Measurements from ENCODE around the gene NDOR1.
A peak's percentile ranks its signal among the peaks of the same experiment; 100 is the strongest.
"Not testable (repeated sequence)": the region's sequence is repeated elsewhere in the genome, so short reads cannot be mapped to it uniquely, and the experiment has no call there.

The NDOR1 gene

DNA sequence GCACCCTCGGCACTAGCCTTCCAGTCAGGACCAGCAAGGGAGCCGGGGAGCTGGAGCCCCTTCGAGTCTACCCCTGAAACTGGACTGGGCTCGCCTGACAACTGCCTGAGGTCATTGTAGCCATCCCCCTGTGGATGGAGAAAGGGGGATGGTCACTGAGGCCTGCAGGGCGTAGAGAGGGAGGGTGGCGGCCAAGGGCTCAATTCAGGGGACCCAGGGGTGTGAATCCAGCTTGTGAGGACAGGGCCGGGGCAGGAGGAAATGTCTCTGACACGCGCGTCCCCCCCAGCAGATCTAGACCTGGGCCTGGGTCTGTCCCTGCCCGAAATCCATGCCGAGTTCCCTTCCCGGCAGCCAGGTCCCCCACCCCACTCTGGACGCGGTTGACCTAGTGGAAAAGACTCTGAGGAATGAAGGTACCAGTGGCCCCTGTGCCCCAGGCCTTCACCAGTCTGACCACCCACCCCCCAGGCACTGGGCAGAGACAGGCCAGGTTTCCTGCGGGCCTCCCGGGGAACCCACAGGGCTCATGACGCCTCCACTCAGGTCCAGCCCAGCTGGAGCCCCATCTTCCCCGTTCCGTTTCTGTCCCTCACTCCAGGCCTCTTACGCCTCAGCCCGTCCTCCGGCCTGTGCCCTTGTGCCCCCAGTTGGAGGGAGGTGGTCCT is 26.0 kb downstream of the NDOR1 start:
- no peak for DNase-seq (ENCODE audit: low read depth in 2 of 2)

DNA sequence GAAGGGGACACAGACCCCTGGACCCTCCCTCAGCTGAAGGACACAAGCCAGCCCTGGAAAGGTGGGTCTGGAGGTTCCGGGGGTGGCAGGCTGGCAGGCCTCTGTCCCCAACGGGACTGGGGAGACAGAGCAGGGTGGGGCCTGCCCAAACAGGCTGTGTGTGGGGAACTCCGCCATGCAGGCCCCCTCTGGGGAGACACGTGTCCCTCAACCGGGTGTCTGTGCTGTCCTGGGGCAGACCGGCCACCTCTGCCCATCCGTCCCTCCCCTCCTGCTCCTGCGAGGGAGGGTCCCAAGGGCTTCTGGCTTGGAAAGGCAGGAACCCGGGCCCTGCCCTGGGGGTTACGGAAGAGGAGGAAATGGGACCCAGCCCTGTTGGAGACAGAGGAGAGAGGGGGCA is 26.6 kb downstream of the NDOR1 start:
- no peak for DNase-seq (ENCODE audit: low read depth in 2 of 2)

DNA sequence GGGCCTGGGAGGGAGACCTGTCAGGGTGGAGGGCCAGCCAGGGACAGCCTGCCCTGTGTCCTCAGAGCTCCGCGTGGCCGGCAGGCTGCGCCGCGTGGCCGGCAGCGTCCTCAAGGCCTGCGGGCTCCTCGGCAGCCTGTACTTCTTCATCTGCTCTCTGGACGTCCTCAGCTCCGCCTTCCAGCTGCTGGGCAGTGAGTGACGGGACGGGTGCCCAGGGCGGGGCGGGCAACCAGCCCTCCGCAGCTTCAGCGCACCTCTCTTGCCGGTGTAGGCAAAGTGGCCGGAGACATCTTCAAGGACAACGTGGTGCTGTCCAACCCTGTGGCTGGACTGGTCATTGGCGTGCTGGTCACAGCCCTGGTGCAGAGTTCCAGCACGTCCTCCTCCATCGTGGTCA is 27.0 kb downstream of the NDOR1 start:
- DNase-seq (ENCODE audit: low read depth in 2 of 2) = no peak

DNA sequence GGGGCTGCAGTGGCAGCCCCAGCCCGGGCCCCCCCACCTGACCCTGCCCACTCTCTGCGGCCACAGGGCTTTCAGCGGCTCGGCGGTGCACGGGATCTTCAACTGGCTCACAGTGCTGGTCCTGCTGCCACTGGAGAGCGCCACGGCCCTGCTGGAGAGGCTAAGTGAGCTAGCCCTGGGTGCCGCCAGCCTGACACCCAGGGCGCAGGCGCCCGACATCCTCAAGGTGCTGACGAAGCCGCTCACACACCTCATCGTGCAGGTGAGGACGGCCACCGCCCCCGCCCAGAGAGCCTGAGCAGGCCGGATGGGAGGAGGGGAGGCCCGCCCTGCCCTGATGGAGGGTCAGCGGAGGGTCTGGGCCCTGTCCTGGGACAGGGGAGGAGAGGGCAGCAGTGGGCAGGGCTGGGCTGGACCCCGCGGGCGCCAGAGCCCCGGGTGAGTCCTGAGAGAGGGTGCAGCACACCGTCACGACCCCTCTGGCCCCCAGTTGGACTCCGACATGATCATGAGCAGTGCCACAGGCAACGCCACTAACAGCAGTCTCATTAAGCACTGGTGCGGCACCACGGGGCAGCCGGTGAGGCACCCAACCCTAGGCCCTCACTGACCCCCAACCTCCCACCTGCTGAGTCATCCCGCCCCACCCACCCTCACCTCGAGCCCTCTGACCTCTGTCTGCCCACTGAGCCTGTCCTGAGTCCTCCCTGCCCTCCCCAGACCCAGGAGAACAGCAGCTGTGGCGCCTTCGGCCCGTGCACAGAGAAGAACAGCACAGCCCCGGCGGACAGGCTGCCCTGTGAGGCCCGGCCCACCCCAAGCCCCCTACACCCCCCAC is 27.9 kb downstream of the NDOR1 start:
- no peak for DNase-seq (ENCODE audit: low read depth in 2 of 2)

DNA sequence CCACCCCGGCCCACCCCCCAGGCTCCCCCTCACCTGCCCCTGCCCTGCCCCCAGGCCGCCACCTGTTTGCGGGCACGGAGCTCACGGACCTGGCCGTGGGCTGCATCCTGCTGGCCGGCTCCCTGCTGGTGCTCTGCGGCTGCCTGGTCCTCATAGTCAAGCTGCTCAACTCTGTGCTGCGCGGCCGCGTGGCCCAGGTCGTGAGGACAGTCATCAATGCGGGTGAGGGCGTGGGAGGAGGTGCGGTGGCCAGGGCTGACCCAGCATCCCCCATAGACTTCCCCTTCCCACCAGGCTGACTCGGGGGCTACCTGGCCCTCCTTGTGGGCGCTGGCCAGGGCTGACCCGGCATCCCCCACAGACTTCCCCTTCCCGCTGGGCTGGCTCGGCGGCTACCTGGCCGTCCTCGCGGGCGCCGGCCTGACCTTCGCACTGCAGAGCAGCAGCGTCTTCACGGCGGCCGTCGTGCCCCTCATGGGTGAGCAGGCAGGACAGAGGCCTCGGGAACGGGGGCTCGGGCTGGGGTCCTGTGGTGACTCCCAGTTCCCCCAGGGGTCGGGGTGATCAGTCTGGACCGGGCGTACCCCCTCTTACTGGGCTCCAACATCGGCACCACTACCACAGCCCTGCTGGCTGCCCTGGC is 28.7 kb downstream of the NDOR1 start:
- no peak for DNase-seq (ENCODE audit: low read depth in 2 of 2)

DNA sequence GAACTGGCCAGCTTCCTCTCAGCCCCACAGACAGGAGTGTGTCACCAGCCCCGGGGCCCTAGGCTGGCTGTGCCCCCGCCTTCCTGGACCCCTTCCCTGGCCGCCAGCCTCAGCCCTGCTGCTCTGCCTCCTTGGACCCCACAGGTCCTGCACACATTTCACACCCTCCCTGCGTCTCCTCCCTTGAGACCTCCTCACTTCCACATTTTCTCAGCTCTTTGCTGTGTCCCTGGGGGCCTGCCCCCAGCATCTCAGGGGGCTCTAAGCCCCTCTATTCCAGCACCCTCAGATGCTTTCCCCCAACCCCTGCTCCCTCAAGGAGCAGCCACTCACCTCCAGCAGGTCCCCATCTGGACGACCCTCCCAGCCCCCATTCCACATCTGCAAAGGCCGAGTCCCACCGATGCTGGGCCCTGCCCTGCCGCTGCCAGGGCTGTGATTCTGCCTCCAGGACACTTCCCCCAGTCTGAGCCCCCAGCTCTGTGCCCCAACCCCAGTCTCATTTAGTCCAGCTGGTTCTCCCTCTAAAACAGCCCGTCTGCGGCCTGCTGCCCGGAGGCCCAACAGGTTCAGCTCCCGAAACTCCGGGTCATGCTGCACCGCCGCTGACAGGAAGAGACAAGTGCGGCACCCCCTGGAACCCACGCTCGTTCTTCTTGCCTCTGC is 29.4 kb downstream of the NDOR1 start:
- no peak for DNase-seq (ENCODE audit: low read depth in 2 of 2)

DNA sequence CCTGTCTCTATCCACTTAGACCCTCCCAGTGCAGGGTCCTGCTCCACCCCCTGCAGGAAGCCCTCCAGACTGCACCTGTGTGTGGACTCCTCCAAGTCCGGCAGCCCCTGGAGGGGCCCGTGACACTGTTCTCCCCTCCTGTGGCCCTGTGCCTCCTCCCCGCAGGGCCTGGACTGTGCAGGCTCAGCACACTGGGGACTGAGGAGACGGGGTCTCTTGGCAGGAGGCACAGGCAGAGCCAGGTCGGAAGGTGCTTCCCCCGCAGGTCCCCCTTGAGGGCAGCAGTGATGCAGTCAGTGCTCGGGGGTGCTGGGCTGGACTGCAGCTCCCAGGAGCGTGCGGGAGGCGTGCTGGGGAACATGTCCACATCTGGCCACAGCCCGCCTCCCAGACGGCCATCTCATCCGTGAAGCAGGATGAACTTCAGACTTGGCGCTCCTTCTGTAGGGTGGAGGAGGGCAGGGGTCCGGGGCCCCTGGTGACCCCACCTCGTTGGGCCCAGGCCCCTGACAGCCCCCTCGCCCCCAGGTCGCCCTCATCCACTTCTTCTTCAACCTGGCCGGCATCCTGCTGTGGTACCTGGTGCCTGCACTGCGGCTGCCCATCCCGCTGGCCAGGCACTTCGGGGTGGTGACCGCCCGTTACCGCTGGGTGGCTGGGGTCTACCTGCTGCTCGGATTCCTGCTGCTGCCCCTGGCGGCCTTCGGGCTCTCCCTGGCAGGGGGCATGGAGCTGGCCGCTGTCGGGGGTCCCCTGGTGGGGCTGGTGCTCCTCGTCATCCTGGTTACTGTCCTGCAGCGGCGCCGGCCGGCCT is 30.1 kb downstream of the NDOR1 start:
- no peak for DNase-seq (ENCODE audit: low read depth in 2 of 2)

DNA sequence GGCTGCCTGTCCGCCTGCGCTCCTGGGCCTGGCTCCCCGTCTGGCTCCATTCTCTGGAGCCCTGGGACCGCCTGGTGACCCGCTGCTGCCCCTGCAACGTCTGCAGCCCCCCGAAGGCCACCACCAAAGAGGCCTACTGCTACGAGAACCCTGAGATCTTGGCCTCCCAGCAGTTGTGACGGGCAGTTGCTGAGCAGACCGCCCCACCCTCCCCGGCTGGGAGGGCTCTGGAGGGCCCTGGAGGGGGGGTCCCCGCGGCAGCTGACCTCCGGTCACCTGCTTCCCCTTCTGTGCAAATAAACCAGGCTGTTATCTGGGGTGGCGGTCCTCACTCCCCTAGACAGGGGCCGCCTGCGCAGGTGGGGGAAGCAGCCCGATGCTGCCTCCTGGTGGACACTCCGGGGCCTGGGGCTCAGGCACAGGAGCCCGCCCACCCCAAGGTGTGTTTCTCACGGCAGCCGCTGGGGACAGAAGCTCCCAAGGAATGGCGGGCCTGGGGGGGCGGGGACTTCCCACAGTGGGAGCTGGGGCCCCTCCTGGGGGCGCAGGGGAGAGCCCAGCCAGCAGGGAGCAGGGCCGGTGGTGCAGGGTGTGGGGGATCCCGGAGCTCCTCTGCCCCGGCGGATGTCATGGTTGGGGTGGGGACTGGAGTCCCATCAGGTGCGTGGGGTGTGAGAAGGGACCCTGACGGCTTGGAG is 30.9 kb downstream of the NDOR1 start:
- peak; percentile 79 to 91 for DNase-seq (ENCODE audit: low read depth in 2 of 2)

DNA sequence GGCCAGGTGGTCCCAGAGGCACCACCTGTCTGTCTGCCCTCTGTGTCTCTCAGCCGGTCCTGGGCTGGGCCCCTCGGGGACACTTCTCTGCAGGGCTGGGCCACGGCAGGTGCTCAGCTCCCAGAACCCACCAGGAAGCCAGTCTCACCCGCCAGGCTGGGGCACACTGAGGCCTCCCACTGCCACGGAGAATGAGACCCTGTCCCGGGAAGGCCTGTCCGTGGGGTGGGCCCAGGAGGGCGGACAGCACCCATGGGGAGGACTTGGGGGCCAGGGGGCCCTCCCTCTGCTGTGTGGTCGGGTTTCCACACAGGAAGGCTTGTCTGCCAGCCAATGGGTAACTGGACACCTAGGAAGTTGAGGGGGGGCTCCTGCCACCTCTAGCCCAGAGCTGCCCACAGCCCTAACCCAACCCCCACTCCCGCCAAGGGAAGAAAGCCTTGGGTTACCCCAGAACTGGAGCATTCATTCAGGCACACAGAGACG is 31.5 kb downstream of the NDOR1 start:
- no peak for DNase-seq (ENCODE audit: low read depth in 2 of 2)

DNA sequence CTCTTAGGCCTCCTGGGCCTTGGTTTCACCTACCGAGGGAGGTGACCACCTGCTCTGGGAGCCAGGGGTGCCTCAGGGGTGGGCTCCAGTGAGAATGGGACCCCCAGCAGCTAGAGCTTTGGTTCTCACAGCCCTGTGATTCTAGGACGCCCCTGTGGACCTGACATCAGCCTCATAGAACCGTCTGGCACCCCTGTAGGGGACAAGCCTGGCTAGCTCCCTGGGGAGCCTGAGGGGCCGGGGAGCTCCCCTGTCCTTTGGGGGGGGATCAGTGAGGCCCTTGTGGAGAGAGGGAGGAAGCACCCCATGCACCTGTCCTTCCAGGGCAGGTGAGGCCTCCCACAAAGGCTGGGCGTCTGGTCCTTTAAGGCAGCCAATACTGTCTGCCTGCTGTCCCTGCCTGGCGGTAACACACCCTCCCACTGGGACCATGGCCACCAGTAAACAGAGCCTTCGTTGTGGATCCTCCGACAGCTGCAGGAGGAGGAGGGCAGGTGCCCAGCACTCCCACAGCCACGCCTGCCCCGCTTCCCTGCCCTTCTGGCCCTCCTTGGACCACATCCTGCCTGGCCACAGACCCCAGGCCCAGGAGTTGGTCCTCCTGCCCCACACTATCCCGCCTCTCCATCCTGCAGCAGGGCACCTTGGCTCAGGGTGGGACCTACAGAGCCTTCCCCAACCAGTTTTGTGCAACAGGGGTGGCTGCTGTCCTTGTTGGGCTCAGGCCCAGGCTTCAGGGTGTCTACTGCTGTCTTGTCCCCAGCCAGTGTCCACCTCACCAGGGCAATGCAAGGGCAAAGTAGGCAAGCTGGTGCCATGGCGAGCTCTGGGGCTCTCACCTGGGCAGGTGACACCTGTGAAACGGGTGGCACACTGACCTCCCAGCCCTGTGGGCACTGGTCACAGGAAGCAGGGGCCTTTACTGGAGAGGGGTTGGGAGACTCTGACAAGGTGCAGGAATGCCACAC is 32.5 kb downstream of the NDOR1 start:
- no peak for DNase-seq (ENCODE audit: low read depth in 2 of 2)

DNA sequence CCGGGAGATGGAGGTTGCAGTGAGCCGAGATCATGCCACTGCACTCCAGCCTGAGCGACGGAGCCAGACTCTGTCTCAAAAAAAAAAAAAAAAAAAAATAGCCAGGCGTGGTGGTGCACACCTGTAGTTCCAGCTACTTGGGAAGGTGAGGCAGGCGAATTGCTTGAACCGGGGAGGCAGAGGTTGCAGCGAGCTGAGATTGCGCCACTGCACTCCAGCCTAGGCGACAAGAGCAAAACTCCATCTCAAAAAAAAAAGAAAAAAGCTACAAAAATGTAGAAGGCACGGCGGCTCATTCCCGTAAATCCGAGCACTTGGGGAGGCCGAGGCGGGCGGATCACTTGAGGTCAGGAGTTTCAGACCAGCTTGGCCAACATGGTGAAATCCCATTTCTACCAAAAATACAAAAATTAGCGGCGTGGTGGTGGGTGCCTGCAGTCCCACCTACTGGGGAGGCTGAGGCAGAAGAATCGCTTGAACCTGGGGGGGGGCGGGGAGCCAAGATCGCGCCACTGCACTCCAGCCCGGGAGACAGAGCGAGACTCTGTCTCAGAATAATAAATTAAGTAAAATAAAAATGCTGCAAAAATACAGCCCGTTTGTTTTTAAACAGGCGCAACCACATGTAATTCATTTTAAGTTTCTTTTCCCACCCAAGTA is 34.2 kb downstream of the NDOR1 start:
- not testable (repeated sequence) for DNase-seq (ENCODE audit: low read depth in 2 of 2)

DNA sequence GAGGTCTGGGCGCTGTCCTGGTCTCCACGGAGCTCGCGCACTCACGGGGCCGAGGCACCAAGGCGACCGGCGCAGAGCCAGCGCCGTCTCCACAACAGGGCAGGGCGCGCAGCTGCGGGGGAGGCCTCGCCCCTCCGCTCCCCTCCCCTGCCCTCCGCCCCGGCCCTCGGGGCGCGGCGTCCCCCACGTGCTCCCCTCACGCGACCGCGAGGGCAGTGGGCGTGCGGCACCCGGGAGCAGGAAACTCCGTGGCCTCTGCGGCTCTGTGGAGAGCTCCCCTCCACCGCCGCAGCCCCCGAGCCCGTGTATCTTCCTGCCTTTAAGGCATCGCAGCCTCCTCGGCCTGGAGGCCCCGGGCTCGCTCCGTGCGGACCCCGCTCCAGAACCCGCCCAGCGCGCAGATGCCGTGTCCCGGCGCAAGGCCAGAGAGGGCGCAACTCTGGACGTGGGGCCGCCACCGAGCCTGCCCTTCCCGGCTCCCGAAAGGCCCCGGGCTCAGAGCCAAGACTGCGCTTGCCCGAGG is 34.9 kb downstream of the NDOR1 start:
- peak in 1 of 2 donors; percentile 27 for DNase-seq (ENCODE audit: low read depth in 2 of 2)

DNA sequence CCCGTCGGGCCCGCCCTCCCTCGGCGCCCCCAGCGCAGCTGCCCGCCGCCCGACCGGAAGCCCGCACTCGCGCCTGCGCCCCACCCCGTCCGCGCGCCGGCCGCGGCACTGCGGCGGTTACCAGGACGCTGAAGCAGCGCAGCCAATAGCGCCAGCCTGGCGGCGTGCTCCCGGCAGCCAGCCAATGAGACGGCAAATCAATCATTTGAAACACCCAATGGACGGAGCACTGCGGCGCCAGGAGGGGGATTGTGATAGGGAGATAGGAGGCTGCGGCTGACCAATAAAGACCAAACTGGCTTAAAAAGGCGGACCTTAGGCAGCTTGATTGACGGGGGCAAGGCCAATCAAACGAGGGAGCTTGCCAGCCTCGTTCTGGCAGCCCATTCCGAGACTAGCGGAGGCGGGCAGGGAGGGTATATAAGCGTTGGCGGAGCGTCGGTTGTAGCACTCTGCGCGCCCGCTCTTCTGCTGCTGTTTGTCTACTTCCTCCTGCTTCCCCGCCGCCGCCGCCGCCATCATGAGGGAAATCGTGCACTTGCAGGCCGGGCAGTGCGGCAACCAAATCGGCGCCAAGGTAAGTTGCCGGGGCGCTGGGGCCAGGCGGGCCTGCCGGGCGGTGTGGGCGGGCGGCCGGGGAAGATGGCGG is 35.5 kb downstream of the NDOR1 start, which contains the start of gene TUBB4B:
Gene TUBB4B (plus strand): TSS at position 447 of the 649 bp plus-strand sequence. CDS start 74 bp downstream, at position 521.
- peak; percentile 88 to 97 for DNase-seq (ENCODE audit: low read depth in 2 of 2)

DNA sequence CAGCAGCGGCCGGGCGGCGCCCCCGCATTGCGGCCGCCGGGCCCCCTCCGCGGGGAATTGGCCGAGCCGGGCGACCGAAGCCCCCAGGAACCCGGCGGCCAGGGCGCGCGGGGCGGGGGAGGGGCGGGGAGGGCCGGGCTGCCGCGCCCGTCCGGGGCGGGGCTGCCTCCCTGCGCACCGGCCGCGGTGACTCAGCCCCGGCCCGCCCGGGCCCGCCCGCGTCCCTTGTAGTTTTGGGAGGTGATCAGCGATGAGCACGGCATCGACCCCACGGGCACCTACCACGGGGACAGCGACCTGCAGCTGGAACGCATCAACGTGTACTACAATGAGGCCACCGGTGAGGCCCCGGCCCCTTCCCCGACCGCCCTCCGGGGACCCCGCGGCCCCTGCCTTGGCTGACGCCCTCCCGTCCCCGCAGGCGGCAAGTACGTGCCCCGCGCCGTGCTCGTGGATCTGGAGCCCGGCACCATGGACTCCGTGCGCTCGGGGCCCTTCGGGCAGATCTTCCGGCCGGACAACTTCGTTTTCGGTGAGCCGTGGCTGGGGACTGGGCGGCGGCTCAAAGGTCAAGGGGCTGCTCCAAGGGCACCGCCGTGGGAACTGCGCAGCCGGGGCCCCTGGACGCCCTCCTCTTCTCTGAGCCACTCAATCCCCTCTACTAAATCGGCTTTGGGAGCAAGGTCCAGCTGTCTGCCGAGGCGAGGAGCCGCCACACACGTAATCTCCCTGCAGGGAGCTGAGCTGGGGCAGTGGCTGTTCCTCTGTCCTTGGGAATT is 36.2 kb downstream of the NDOR1 start:
- DNase-seq (ENCODE audit: low read depth in 2 of 2) = peak; percentile 50 to 60

DNA sequence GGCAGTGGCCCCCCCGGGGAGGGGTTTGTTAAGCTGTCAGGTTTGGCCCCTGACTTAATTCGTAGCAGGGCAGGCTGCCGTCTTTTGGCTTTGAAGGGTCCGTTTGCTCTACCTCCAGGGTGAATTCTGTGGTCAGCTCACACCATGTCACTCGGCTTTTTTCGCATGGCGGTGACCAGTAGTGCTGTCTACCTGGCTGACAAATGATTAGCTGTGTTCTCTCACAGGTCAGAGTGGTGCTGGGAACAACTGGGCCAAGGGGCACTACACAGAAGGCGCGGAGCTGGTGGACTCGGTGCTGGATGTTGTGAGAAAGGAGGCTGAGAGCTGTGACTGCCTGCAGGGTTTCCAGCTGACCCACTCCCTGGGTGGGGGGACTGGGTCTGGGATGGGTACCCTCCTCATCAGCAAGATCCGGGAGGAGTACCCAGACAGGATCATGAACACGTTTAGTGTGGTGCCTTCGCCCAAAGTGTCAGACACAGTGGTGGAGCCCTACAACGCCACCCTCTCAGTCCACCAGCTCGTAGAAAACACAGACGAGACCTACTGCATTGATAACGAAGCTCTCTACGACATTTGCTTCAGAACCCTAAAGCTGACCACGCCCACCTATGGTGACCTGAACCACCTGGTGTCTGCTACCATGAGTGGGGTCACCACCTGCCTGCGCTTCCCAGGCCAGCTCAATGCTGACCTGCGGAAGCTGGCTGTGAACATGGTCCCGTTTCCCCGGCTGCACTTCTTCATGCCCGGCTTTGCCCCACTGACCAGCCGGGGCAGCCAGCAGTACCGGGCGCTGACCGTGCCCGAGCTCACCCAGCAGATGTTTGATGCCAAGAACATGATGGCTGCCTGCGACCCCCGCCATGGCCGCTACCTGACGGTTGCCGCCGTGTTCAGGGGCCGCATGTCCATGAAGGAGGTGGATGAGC is 37.0 kb downstream of the NDOR1 start:
- no peak for DNase-seq (ENCODE audit: low read depth in 2 of 2)

DNA sequence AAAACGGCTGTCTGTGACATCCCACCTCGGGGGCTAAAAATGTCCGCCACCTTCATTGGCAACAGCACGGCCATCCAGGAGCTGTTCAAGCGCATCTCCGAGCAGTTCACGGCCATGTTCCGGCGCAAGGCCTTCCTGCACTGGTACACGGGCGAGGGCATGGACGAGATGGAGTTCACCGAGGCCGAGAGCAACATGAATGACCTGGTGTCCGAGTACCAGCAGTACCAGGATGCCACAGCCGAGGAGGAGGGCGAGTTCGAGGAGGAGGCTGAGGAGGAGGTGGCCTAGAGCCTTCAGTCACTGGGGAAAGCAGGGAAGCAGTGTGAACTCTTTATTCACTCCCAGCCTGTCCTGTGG is 37.7 kb downstream of the NDOR1 start:
- DNase-seq (ENCODE audit: low read depth in 2 of 2) = not testable (repeated sequence)

Measured in stimulated activated CD4-positive, alpha-beta T cell treated with anti-CD3 and anti-CD28 coated beads, Interleukin-1b, Interleukin-23, amount 100 ng/mL, for 1 hour (primary cell).